Spleen (tissue), 11 donors: ENCODE data around the gene NRROS. TPM values are rescaled to one million over a fixed set of nuclear protein-coding genes. Genes with fewer than 3 reads are reported as not detected.

Experiments
- DNase-seq: peaks from one replicate; pipeline ENCODE4 v3.0.0-alpha.2; 2020
- H3K27ac ChIP-seq, 8 donors: fragments of 200-600 bp; sonication (generic) in 7 of 8; 1 replicate in 4 of 8; 2 replicates in 4 of 8; pipeline versions ENCODE4 v1.5.0 to v1.8.0; 2016 to 2021; ENCODE audit warnings: inconsistent platforms in 4 of 8, mild to moderate bottlenecking in 4 of 8, moderate library complexity in 1 of 8
- H3K27me3 ChIP-seq, 7 donors: fragments of 200-600 bp; sonication (generic) in 6 of 7; replicated peaks in 1 of 7; 1 replicate in 4 of 7; 2 replicates in 3 of 7; pipeline versions ENCODE4 v1.5.0 to v1.8.0; 2016 to 2021; ENCODE audit warnings: inconsistent platforms in 3 of 7, mild to moderate bottlenecking in 1 of 7
- H3K36me3 ChIP-seq, 6 donors: fragments of 200-600 bp; sonication (generic) in 5 of 6; 1 replicate in 4 of 6; 2 replicates in 2 of 6; pipeline versions ENCODE4 v1.5.0 to v1.8.0; 2016 to 2021; ENCODE audit warnings: inconsistent platforms in 2 of 6
- H3K4me1 ChIP-seq, 6 donors: fragments of 200-600 bp; sonication (generic) in 5 of 6; 1 replicate in 3 of 6; 2 replicates in 3 of 6; pipeline versions ENCODE4 v1.5.0 to v1.8.0; 2016 to 2021; ENCODE audit warnings: inconsistent platforms in 3 of 6
- H3K4me3 ChIP-seq, 8 donors: fragments of 200-600 bp; sonication (generic) in 7 of 8; 1 replicate in 4 of 8; 2 replicates in 4 of 8; pipeline versions ENCODE4 v1.5.0 to v1.8.0; 2016 to 2021; ENCODE audit warnings: inconsistent platforms in 4 of 8, mild to moderate bottlenecking in 4 of 8, moderate library complexity in 2 of 8
- H3K9me3 ChIP-seq, 8 donors: fragments of 200-600 bp; sonication (generic) in 7 of 8; 1 replicate in 4 of 8; 2 replicates in 4 of 8; pipeline versions ENCODE4 v1.5.0 to v1.8.0; 2016 to 2021; ENCODE audit warnings: inconsistent platforms in 4 of 8
- CTCF ChIP-seq, 11 experiments: fragments of 200-600 bp in 7 of 11; fragments of 450-650 bp in 4 of 11; sonication (generic) in 4 of 11; IDR thresholded peaks in 8 of 11; conservative IDR thresholded peaks in 3 of 11; 1 replicate in 7 of 11; 2 replicates in 4 of 11; pipeline versions ENCODE4 v1.4.0 to v1.8.0; 2016 to 2021; ENCODE audit warnings: antibody characterized with exemption in 11 of 11, inconsistent platforms in 4 of 11, mild to moderate bottlenecking in 1 of 11
- POLR2A ChIP-seq, 3 donors: fragments of 450-650 bp; IDR thresholded peaks; one replicate each; pipeline ENCODE4 v1.5.1; 2017; ENCODE audit warnings: antibody characterized with exemption in 3 of 3, mild to moderate bottlenecking in 1 of 3
- POLR2AphosphoS5 ChIP-seq, 3 donors: sonication (generic); formaldehyde crosslinking; IDR thresholded peaks; one replicate each; pipeline ENCODE4 v1.5.1; 2017; ENCODE audit warnings: antibody characterized with exemption in 3 of 3
- WGBS, 5 donors: extraction: QIAGEN DNeasy Blood & Tissue Kit in 3 of 5; methylation state at CpG; one replicate each; pipeline versions ENCODE4 v1.1.5 to v1.1.7; 2013 to 2018; 5-methylcytosine and 5-hydroxymethylcytosine counted together
- intact Hi-C: fragments of 100-400 bp; cut with DNase I; formaldehyde crosslinking; loops from one replicate; pipeline ENCODE4 v1.15.0; 2023; ENCODE audit warnings: low total_unique reads
- polyA plus RNA-seq, 3 donors: library from polyadenylated mRNA; stranded (reverse); fragments of 200-250 nt; gene quantifications; one replicate each; pipeline ENCODE4 v1.2.1, GENCODE V29; 2013
- total RNA-seq, 7 donors: library from RNA; depleted of rRNA in 3 of 7; stranded (reverse); fragments of >200 nt in 3 of 7; fragmentation: NEBNext Ultra II Directional in 4 of 7; extraction: Animal tissue kit (Norgen Biotek cat#: 25700) in 4 of 7; gene quantifications; one replicate each; pipeline versions ENCODE4 v1.1.0 to v1.2.1, GENCODE V29; 2016 to 2021
- donor health status: healthy with polysubstance abuse.
- donor health status: DM: no; HTN: no; CAD: no; lungs with moderate emphysema.
- donor health status: DM: no; HTN: no; CAD: no.
- donor health status: Bipolar disorder and iron deficiency.
- donor health status: healthy.
- donor health status: DM: no; HTN: no; CAD: no.
- donor health status: DM: yes; HTN: yes; CAD: no.

The NRROS gene
- total and polyA plus RNA-seq, 10 donors = 7.8 to 35.2 (median 29.9) TPM

- intact Hi-C loops = no loop called here
- 9 to 35% (median 16%) methylated on average over 23 to 24 of the region's 24 CpGs for WGBS, 5 donors
- TF ChIP-seq POLR2A (IDR thresholded peaks at IDR 0.05) = no peak
- TF ChIP-seq CTCF (IDR thresholded peaks at IDR 0.05 in 8 of 11, conservative IDR thresholded peaks at IDR 0.05 in 3 of 11) = no peak
- TF ChIP-seq POLR2AphosphoS5 (IDR thresholded peaks at IDR 0.05) = peak in 2 of 3 donors; percentile 9 to 40
- H3K27me3 ChIP-seq = no peaks in the 10 kb centered on the region
- DNase-seq = no peak
- peaks cover 0 to 17% (median 2%) of the 10 kb centered on the region in 6 donors for H3K36me3 ChIP-seq
- H3K9me3 ChIP-seq = no peaks in the 10 kb centered on the region
- H3K4me3 ChIP-seq = peak overlapping the region; percentile 53 to 86 (median 72)
- H3K4me1 ChIP-seq = peaks cover 19 to 98% (median 72%) of the 10 kb centered on the region in 6 donors
- peak overlapping the region; percentile 78 to 93 (median 88) for H3K27ac ChIP-seq
Measured at GRCh38 chr3:196640297-196641018, 964 bp downstream of the NRROS start.

- peak overlapping the region; percentile 61 to 93 (median 88) for H3K27ac ChIP-seq
- WGBS, 5 donors = 33 to 41% (median 37%) methylated on average over 9 of the region's 9 CpGs
Measured at GRCh38 chr3:196641333-196642054, 2.0 kb downstream of the NRROS start.

GRCh38 chr3:196642434-196642833, 2.9 kb downstream of the NRROS start:
- Histone ChIP-seq H3K27ac (peak overlapping the region; percentile 53 to 93 (median 88)), H3K36me3 (peaks cover 0 to 36% (median 5%) of the 10 kb centered on the region in 6 donors), H3K27me3 (no peaks in the 10 kb centered on the region), H3K4me3 (peak overlapping the region in 5 of 8 donors; percentile 0 to 85 (median 64)), H3K9me3 (no peaks in the 10 kb centered on the region), H3K4me1 (peaks cover 23 to 100% (median 87%) of the 10 kb centered on the region in 6 donors)
- 58 to 69% (median 61%) methylated on average over 11 of the region's 11 CpGs for WGBS, 5 donors
- TF ChIP-seq POLR2AphosphoS5 (IDR thresholded peaks at IDR 0.05) (no peak), CTCF (IDR thresholded peaks at IDR 0.05 in 8 of 11, conservative IDR thresholded peaks at IDR 0.05 in 3 of 11) (no peak), POLR2A (IDR thresholded peaks at IDR 0.05) (no peak)
- no peak for DNase-seq
- intact Hi-C loops = no loop called here

More at GRCh38 chr3:196641333-196642054, 2.0 kb downstream of the NRROS start:
- Histone ChIP-seq H3K36me3 (peaks cover 0 to 28% (median 5%) of the 10 kb centered on the region in 6 donors), H3K27me3 (no peaks in the 10 kb centered on the region), H3K9me3 (no peaks in the 10 kb centered on the region), H3K4me1 (peaks cover 23 to 98% (median 80%) of the 10 kb centered on the region in 6 donors), H3K4me3 (peak overlapping the region in 7 of 8 donors; percentile 53 to 86 (median 73))
- TF ChIP-seq POLR2AphosphoS5 (IDR thresholded peaks at IDR 0.05) (peak in 1 of 3 donors; percentile 66), CTCF (IDR thresholded peaks at IDR 0.05 in 8 of 11, conservative IDR thresholded peaks at IDR 0.05 in 3 of 11) (no peak), POLR2A (IDR thresholded peaks at IDR 0.05) (no peak)
- intact Hi-C loops = no loop called here
- DNase-seq = no peak
